ENCODE results near the gene GARIN3.
"Not testable (repeated sequence)": the region's sequence is repeated elsewhere in the genome, so short reads cannot be mapped to it uniquely, and the experiment has no call there.

The GARIN3 gene

DNA sequence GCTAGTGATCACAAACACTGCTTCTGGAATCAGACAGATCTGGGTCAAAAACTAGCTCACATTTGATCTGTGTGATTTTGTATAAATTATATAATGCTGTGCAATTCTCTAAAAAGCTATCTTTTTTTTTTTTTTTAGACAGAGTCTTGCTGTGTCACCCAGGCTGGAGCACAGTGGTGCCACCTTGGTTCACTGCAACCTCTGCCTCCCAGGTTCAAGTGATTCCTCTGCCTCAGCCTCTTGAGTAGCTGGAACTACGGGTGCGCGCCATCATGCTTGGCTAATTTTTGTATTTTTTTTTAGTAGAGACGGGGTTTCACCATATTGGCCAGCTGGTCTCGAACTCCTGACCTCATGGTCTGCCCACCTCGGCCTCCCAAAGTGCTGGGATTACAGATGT, 19.1 kb upstream of the GARIN3 start:
- not testable (repeated sequence) for DNase-seq (ENCODE audit: low read depth, low spot score)

- DNase-seq (ENCODE audit: low read depth, low spot score), result no peak
These were observed 18.1 kb upstream of the GARIN3 start for GRCh38 chr5:157184117-157184670.

- no peak for DNase-seq (ENCODE audit: low read depth, low spot score)
These were observed 16.2 kb upstream of the GARIN3 start for GRCh38 chr5:157182143-157182757.

GRCh38 chr5:157180374-157181264, 14.6 kb upstream of the GARIN3 start, which contains the start of gene ITK:
Gene ITK (plus strand): TSS chr5:157180840. CDS start chr5:157180978, 138 bp downstream.
- no peak for DNase-seq (ENCODE audit: low read depth, low spot score)

DNA sequence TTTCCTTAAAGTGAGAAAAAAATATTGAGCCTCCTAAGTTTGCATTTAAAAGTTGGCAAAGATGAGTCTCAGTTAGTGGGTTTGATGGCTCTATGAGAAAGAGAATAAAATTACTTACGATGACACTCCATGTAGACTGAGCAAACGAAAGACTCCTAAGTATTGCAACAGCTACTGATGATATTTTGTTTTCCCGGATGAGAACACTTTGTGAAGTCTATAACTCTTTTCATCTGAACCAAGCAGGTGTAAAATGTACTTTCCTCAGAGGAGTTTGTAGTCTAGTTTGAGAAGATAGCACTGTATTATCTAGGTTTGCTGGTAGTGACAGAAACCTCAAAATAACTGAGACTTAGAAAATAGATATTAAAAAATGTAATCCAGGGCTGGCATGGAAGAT, 12.9 kb upstream of the GARIN3 start:
- DNase-seq (ENCODE audit: low read depth, low spot score), result no peak

GRCh38 chr5:157177953-157178352, 11.9 kb upstream of the GARIN3 start:
- no peak for DNase-seq (ENCODE audit: low read depth, low spot score)

DNA sequence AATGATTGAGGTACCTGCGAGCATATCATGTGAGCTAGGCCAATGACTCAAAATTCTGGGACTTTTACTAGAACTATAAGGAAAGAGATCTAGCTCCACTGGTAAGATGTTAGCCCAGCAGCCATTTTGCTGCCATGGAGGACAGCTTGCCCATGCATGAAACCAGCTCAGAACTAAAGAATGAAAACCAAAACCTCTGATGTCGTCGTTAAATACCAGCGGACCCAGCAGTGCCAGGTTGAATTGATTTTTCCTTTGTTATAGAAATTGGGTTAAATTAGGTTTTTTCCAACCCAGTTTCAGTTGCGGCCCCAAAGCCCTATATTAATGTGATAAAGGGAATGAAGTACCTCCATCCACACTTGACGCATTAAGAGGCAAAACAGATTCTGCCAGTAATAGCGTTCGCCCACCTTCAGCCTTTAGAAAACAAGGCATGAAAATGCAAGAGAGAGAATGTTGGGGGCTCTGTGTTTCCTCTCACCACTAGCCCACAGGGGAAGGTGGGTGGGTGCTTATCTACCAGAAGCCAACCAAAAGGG, 9.1 kb upstream of the GARIN3 start:
- DNase-seq (ENCODE audit: low read depth, low spot score), result no peak

DNA sequence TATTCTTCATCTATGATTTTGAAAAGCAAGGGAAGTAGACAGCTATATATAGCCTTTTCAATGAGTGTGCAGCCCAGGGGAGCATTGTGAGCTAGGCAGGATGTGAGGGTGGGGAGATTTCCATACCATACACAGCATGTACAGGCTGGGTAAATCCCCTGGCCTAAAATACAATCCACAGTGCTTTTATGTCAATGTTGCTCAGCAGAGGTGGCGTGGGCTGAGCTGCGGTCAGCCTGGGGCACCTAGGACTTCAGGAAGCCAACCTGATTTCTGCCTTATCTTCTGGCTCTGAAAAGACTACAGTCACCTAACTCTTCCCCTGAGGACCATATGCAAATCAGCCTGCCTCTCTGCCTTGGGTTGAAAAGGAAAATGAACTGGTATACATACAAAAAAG, 6.3 kb upstream of the GARIN3 start:
- DNase-seq (ENCODE audit: low read depth, low spot score), result no peak

DNA sequence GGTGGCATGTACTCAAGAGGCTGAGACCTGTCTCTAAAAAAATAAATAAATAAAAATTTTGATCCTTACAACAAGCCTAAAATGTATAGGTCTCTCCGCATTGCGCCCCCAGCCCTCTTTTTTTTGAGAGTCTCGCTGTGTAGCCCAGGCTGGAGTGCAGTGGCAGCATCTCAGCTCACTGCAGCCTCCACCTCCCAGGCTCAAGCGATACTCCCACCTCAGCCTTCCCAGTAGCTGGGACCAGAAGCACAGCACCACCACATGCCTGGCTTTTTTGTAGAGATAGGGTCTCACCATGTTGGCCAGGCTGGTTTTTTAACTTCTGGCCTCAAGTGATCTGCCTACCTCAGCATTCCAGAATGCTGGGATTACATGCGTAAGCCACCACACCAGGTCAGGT, 2.2 kb upstream of the GARIN3 start:
- DNase-seq (ENCODE audit: low read depth, low spot score), result no peak

DNA sequence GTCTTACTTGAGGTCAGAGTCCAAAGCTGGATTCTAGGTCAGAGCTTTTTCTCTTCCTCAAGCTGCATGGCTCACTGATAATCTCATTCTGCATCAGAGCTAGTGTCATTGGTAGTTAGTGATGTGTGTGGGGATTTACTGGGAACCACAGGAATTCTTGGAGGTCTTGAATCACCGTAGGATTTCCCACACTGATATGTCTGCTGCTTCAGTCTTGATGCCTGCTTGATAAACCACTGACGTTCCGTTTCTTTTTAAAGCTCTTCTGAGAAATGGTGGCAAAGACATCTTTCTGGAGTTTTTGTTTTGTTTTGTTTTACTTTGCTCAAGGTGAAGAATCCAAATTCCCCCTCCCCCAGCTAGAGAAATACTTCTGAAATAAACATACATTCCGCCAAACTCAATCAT, 1.2 kb upstream of the GARIN3 start:
- no peak for DNase-seq (ENCODE audit: low read depth, low spot score)

- no peak for DNase-seq (ENCODE audit: low read depth, low spot score)
These were observed 396 bp downstream of the GARIN3 start for GRCh38 chr5:157165668-157166067.

DNA sequence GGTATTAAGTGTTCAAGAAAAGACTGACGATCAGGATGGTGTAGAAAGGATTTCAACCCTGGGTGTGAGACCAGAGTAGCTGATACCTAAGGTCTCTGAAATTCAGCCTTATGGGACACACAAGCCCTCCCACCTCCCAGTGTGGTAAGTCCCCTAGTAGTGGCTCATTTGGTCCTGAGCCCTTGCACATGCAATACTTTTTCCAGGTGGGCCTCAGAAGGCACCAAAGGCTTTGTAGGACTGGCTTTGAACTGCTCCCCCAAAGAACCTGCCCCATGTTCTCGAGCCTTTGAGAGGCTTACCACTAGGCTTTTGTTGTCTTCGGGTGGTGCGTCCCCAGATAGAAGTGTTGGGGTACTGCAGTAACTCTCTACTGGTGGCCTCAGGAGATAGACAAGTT, 803 bp downstream of the GARIN3 start:
- DNase-seq (ENCODE audit: low read depth, low spot score), result no peak

DNA sequence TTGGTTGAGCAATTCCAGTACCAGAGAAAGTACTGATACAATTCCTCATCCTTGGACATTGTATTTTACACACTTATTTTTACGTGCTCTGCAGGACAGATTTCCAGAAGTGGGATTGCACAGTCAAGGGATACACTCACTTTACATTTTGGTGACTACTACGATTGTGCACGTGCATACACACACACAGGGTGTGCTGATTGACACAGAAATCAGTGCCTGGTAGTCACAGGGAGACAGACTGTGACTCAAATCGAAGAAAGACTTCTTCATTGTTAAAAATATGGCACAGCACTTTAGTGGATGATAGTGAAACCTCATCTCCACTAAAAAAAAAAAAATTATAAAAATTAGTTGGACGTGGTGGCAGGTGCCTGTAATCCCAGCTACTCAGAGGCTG, 1.5 kb downstream of the GARIN3 start:
- no peak for DNase-seq (ENCODE audit: low read depth, low spot score)

DNA sequence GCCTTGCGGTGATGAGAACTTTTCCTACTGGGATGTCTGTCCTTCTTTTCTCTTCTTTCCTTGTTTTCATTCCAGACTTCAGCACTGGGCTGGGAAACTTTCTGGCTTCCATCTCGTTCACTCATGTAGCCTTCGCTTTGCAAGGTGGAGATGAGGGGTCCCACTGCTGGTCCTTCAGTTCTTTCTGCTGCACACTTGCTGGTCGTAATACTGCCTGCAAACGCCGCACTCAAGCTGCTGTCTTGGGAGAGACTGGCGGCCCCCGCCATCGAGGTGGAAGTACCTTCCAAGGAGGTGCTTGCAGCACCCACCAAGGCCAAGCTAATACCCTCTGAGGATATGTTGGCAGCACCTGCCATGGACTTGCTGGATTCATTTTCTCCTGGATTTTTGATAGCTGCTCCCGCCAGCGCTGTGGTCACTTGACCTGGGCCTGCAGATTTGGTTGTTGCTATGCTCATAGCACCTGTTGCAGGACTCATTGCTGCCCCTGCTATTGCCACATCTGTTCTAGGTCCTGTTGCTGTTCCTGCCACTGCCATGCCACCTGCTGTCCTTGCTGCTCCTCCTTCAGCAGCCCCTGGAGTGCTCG, 3.0 kb downstream of the GARIN3 start:
- DNase-seq (ENCODE audit: low read depth, low spot score), result no peak

DNA sequence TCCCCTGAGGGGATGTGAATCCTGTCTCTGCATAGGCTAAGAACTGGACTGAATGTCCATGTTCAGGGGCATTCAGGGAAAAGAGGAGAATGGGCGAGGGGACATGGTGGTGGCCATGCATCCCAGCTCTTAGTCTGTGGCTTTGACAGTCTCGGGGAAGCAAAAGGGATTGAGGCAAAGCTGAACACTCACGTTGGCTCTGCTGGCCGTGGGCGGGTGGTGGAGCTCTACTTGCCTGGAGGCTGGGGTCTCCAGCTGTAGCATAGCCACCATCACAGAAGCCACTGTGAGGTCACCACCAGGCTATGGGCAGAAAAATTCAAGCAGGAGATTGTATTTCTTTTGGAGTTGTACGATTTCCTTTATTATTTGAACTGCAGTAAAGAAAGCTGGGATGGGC, 4.1 kb downstream of the GARIN3 start:
- no peak for DNase-seq (ENCODE audit: low read depth, low spot score)

DNA sequence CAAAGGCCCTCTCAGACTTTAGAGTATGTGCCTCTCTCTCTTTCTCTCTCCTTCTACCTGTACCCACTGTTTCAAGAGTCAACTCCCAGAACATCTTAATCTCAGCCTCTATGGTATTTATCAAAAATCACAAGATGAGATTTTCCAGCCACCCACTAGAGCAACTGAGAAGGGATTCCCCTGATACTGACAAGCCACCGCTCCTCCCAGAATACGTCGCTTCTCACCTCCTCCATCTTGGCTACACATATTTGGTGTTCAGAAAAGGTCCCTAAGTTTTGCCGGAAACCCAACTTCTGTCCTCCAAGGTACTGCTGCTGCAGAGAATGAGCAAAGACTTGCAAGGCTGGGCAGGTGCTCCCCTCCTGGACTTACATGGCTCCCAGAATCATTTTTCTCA, 6.1 kb downstream of the GARIN3 start:
- no peak for DNase-seq (ENCODE audit: low read depth, low spot score)

- no peak for DNase-seq (ENCODE audit: low read depth, low spot score)
These were observed 6.8 kb downstream of the GARIN3 start for GRCh38 chr5:157159209-157159751.

GRCh38 chr5:157157293-157157891, 8.7 kb downstream of the GARIN3 start:
- no peak for DNase-seq (ENCODE audit: low read depth, low spot score)

- DNase-seq (ENCODE audit: low read depth, low spot score), result no peak
These were observed 10.8 kb downstream of the GARIN3 start for GRCh38 chr5:157155297-157155696.

DNA sequence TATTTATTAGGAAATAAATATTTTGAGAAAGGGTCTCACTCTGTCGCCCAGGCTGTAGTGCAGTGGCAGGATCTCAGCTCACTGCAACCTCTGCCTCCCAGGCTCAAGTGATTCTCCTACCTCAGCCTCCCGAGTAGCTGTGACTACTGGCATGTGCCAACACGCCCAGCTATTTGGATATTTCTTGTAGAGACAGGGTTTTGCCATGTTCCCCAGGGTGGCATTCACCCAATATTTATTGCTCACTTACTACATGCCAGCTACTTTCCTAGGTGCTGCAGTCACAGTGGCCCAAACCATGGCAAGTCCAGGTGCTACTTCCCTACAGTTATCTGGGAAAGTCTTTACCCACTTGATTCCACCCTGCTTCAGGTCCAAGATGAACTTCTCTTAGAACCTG, 15.1 kb downstream of the GARIN3 start:
- DNase-seq (ENCODE audit: low read depth, low spot score), result no peak
